Smooth muscle cell of the brain vasculature (primary cell): ENCODE measurements around the gene PSMD12.
"Not testable (repeated sequence)": the region's sequence is repeated elsewhere in the genome, so short reads cannot be mapped to it uniquely, and the experiment has no call there.

ENCODE experiments used
- DNase-seq: peaks from one replicate; pipeline ENCODE4 v3.0.0-alpha.2; 2012; ENCODE audit warnings: low read depth, low spot score

The PSMD12 gene

GRCh38 chr17:67311575-67311974 lies 54.8 kb downstream of the PSMD12 start:
- no peak for DNase-seq

GRCh38 chr17:67310406-67310805 lies 56.0 kb downstream of the PSMD12 start:
- no peak for DNase-seq

DNA sequence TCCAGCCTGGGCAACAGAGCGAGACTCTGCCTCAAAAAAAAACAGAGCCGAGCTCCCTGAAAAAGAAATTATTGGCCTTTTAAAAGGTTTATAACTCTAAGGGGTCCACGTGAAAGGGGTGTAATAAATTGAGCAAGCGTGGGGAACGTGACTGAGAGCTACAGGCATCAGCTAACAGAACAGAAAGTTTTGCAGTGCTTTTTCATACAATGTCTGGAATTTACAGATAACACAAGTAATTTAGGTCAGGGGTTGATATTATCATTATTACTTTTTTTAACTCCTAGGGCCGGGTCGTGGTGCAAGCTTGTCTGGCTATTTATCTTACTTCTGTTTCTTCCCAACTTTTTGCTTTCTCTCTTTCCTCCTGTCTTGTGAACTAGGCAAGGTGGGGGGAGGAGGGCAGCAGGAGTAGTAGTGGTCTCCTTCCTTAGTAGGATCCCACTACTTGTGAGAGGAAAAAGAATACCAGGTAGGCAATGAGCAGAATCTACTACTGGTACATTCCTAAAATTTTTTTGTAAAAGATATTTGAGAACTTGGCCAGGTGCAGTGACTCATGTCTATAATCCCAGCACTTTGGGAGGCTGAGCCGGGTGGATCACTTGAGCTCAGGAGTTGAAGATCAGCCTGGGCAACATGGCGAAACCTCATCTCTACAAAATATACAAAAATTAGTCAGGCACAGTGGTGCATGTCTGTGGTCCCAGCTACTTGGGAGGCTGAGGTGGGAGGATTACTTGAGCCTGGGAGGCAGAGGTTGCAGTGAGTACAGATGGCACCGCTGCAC lies 60.7 kb downstream of the PSMD12 start:
- not testable (repeated sequence) for DNase-seq

GRCh38 chr17:67297454-67297960 lies 68.9 kb downstream of the PSMD12 start:
- DNase-seq, result no peak

GRCh38 chr17:67294451-67295199 lies 71.8 kb downstream of the PSMD12 start:
- DNase-seq, result no peak

DNA sequence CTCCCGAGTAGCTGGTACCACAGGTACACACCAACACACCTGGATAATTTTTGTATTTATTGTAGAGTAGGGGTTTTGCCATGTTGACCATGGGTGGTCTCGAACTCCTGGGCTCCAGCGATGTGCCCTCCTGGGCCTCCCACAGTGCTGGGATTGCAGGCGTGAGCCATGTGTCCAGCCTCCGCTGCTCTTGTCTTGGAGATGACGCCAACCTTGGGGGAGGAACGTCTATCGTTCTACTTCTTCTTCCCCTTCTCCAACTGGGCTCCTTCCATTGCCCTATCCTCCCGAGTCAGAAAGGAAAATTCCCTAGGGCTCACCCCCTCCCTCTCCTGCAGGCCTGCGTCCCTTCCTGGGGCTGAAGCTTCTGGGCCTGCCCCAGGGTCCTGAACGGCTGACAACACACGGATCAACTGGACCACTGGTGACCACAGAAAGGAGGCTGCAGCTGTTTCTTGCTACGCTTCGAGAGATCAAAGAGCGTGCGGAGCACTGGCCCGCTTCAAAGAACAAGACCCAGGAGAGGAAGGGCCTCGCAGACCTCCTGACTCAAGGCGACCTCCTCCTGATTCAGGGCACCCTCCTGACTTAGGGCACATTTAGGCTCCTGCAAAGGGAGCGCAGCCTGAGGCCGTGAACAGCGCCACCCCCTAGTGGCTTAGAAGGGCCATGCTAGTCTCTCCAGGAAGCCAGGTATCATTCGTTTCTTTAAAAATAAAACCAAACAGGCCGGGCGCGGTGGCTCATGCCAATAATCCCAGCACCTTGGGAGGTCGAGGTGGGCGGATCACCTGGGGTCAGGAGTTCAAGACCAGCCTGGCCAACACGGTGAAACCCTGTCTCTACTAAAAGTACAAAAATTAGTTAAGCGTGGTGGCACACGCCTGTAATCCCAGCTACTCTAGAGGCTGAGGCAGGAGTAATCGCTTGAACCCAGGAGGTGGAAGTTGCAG lies 72.8 kb downstream of the PSMD12 start:
- no peak for DNase-seq

GRCh38 chr17:67290711-67291291 lies 75.6 kb downstream of the PSMD12 start:
- DNase-seq, result no peak

DNA sequence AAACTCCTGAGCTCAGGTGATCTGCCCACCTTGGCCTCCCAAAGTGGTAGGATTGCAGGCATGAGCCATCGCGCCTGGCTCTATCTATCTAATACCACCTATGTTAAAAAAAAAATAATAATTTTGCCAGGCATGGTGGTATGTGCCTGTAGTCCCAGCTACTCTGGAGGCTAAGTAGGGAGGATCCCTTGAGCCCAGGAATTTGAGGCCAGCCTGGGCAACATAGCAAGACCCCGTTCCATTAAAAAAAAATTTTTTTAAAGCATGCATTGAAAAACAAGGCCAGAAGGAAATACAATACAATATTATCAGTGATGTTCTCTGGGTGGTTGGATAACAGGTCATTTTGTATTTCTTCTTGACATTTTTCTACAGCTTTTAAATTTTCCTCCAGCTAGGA lies 76.1 kb downstream of the PSMD12 start:
- DNase-seq, result no peak

GRCh38 chr17:67289181-67289876 lies 77.0 kb downstream of the PSMD12 start:
- DNase-seq, result peak; percentile 31
